SU-DHL-6 (cell line): ENCODE results near the gene NET1.

ENCODE experiments used
- CTCF ChIP-seq: fragments of 200-600 bp; sonication (generic); IDR thresholded peaks from one replicate; pipeline ENCODE4 v1.5.1; 2017; ENCODE audit warnings: antibody characterized with exemption, mild to moderate bottlenecking, low read length, moderate library complexity; ENCODE audit not compliant: insufficient read depth, poor library complexity, severe bottlenecking
- EZH2phosphoT487 ChIP-seq: fragments of 200-600 bp; sonication (generic), shearing (Covaris generic); conservative IDR thresholded peaks from 2 replicates; pipeline ENCODE4 v1.6.1; 2018; ENCODE audit warnings: mild to moderate bottlenecking, antibody characterized with exemption, low read length, moderate library complexity, mixed read lengths

GRCh38 chr10:5504146-5505072, 92.1 kb downstream of the NET1 start:
- TF ChIP-seq CTCF (no peak), EZH2phosphoT487 (no peak)
